Measurements from ENCODE around the gene MSH6. TPM values are rescaled to one million over a fixed set of nuclear protein-coding genes. Genes with fewer than 3 reads are reported as not detected.

MSH6 gene
- total and polyA plus RNA-seq, 2 of the 8 experiments (the other 6 are each of a cell fraction or from before 2014, with no cell fraction given): 45.8 to 301 TPM

- whole genome bisulfite sequencing, 2 experiments (ENCODE audit: extremely low coverage in 1 of 2, insufficient coverage in 1 of 2, insufficient read length in 1 of 2, insufficient replicate concordance in 2 of 2, low coverage in 1 of 2, low lambda C conversion rate in 2 of 2, missing lambda C conversion rate in 1 of 2): 100% methylated on average over 1 of the region's 1 CpG; no CpG with 5 or more reads in 1 of the 2 experiments
- Histone ChIP-seq H3K4me2 (ENCODE audit: insufficient read depth in 1 of 2, low read depth in 2 of 2, low read length in 2 of 2) (no peak overlapping the region), H3K4ac (replicated peaks; ENCODE audit: insufficient read length, low read depth, low read length) (no peak overlapping the region), H4K8ac (ENCODE audit: extremely low read depth, insufficient read depth, low read length) (no peak overlapping the region), H3K27me3 (replicated peaks in 1 of 4; ENCODE audit: control insufficient read depth in 3 of 4, extremely low read depth in 1 of 4, insufficient read depth in 3 of 4, low read length in 3 of 4) (no peaks in the 10 kb centered on the region), H3K79me1 (ENCODE audit: low read depth, low read length) (peaks cover 8% of the 10 kb centered on the region; the same call in 1 of the 2 replicates), H2BK15ac (ENCODE audit: low read length) (no peak overlapping the region), H2BK20ac (ENCODE audit: low read length) (no peak overlapping the region), H3K23ac (ENCODE audit: insufficient read length) (no peak overlapping the region), H4K5ac (ENCODE audit: insufficient read length, low read depth, low read length) (no peak overlapping the region), H3K9me3 (ENCODE audit: insufficient read depth in 2 of 2, low read depth in 1 of 2, low read length in 1 of 2) (no peaks in the 10 kb centered on the region), H3K79me2 (ENCODE audit: control insufficient read depth in 1 of 2, insufficient read depth in 2 of 2, low read length in 2 of 2) (peaks cover 0 to 69% of the 10 kb centered on the region in 2 experiments; a peak in 3 of 4 replicates), H2BK12ac (ENCODE audit: low read depth, low read length) (no peak overlapping the region), H3K4me1 (replicated peaks in 1 of 4; ENCODE audit: control insufficient read depth in 3 of 4, insufficient read depth in 4 of 4, low read length in 3 of 4) (no peaks in the 10 kb centered on the region), H3K23me2 (ENCODE audit: low read depth, low read length) (no peaks in the 10 kb centered on the region), H4K91ac (replicated peaks; ENCODE audit: insufficient read length, low read length) (no peak overlapping the region), H2BK5ac (ENCODE audit: low read depth, low read length) (no peak overlapping the region), H2BK120ac (replicated peaks; ENCODE audit: low read depth, low read length) (no peak overlapping the region), H3K27ac (ENCODE audit: low read depth, low read length) (no peak overlapping the region), H2AFZ (ENCODE audit: low read length) (no peak overlapping the region), H3K9ac (replicated peaks in 1 of 4; ENCODE audit: extremely low read depth in 1 of 4, low read depth in 3 of 4, low read length in 3 of 4) (no peak overlapping the region), H3K4me3 (ENCODE audit: extremely low read depth in 1 of 4, insufficient read depth in 2 of 4, low read depth in 3 of 4, low read length in 4 of 4) (no peak overlapping the region), H2AK5ac (ENCODE audit: low read depth, low read length) (no peak overlapping the region), H3K18ac (ENCODE audit: extremely low read depth, low read length) (no peak overlapping the region), H3K14ac (ENCODE audit: insufficient read length) (no peak overlapping the region), H3K36me3 (ENCODE audit: control insufficient read depth in 2 of 4, insufficient read depth in 4 of 4, low read length in 3 of 4) (peaks cover 0 to 9% (median 4%) of the 10 kb centered on the region in 4 experiments; a peak in 4 of 8 replicates), H3K56ac (replicated peaks; ENCODE audit: insufficient read length, low read depth, low read length) (no peak overlapping the region), H4K20me1 (replicated peaks in 1 of 2; ENCODE audit: control insufficient read depth in 1 of 2, insufficient read depth in 2 of 2, low read length in 2 of 2) (peaks cover 1 to 6% of the 10 kb centered on the region in 2 experiments)
- FAIRE-seq (no peak), DNase-seq (ENCODE audit: low read depth in 1 of 2, low spot score in 2 of 2) (no peak)
- CTCF ChIA-PET (ENCODE audit: partially characterized antibody): interaction anchor here (0.7 to 0.8 kb wide), 2 partner anchors 15 to 219 kb away, joined by 3 to 4 read pairs; no protein-coding TSS in a partner anchor
- POLR2A ChIA-PET (ENCODE audit: partially characterized antibody): no interaction called here
- no peak for TF ChIP-seq POLR2A (IDR thresholded peaks at IDR 0.05; ENCODE audit: control extremely low read depth in 1 of 2, low read depth in 2 of 2, low read length in 2 of 2)
- TF ChIP-seq TAF7 (optimal IDR thresholded peaks at IDR 0.05; ENCODE audit: borderline replicate concordance, low read depth, low read length): no peak
- TF ChIP-seq ATF3 (IDR thresholded peaks at IDR 0.05; ENCODE audit: insufficient read depth, low read depth, low read length): no peak
Observed at GRCh38 chr2:47843407-47843806, 60.5 kb downstream of the MSH6 start.

All from H1 (cell line).